SK-MEL-5 (cell line): Measurements from ENCODE around the gene BAK1. TPM values are rescaled to one million over a fixed set of nuclear protein-coding genes. Genes with fewer than 3 reads are reported as not detected.
A peak's percentile ranks its signal among the peaks of the same experiment; 100 is the strongest.
"Not testable (repeated sequence)": the region's sequence is repeated elsewhere in the genome, so short reads cannot be mapped to it uniquely, and the experiment has no call there.

Experiments used
- DNase-seq: peaks from one replicate; pipeline ENCODE4 v3.0.0-alpha.2; 2016; ENCODE audit warnings: low read depth, low spot score
- in situ Hi-C: cut with HindIII; loops from 2 replicates; pipeline ENCODE4 v1.10.0; 2016; ENCODE audit warnings: low sequenced_read_pairs, high pct_unique_total_duplicates, low pct_unique_long_range_greater_than_20kb
- total RNA-seq: library from RNA; depleted of rRNA; stranded (reverse); fragments of >200 nt; shearing (Covaris generic); gene quantifications from 2 replicates; pipeline ENCODE4 v1.2.3, GENCODE V29; 2014

Gene BAK1
- total RNA-seq, 1 experiment from 2014 or later, result 11.2 TPM

DNA sequence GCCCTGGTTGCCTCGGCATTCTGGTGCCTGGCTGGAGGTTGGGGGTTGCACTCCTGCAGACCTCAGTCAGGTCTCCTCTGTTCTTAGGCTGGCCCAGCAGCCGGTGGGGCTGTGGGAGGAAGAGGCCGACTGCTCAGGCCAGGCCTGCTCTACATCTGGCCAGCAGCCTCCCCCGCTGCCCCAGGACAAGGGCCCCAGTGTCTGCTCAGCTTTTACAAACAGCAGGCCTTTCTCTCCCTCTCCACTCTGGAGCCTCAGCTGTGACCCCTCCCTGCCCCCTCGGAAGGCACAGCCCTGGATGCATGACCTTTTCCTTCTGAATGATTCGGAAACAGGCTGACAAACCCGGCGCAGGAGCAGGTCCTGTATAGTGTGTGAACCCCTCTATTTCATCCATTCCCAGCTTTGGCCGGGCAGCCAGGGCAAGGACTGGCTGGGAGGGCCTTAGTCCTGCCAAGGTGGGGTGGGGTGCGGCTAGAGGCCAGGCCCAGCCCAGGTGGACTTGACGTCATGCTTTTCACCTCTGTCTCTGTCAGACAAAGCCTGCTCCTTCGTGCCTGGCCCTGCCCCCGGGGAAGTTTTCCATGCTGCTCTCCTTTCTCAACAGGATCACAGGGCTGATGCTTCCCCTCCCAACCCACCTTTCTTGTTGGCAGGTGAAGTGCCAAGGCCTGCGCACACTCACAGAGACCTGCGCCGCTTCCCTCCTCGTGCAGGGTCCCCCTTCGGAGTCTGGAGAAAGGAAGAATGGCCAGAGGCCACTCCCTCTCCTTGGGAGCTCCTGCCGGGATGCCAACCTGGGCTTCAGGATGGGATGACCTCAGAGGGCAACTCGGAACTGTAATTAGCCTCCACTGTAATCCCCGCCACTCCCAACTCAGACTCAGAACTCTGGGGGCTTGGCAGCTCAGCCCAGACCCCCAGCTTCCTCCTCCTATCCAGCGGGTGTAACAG is 31.0 kb upstream of the BAK1 start:
- in situ Hi-C loops, result no loop called here
- DNase-seq, result peak; percentile 78

DNA sequence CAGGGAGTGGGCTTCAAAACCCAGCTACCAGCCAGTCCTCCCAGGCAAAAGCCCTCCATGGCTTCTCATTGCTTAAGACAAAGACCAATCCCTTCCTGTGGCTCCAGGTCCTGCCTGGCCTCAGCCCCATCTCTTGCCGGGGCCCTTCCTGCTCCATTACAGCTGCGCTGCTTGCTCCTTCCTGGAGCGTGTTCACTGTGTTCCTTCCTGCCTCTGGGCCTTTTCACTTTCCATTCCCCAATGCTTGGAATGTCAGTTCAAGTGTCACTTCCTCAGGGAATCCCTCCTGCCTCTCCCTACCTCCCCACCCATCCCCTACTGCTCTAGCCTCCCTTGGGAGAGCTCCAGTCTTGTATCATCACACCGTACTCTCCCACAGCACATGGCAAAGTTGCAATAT is 30.0 kb upstream of the BAK1 start:
- no peak for DNase-seq
- in situ Hi-C loops, result no loop called here

DNA sequence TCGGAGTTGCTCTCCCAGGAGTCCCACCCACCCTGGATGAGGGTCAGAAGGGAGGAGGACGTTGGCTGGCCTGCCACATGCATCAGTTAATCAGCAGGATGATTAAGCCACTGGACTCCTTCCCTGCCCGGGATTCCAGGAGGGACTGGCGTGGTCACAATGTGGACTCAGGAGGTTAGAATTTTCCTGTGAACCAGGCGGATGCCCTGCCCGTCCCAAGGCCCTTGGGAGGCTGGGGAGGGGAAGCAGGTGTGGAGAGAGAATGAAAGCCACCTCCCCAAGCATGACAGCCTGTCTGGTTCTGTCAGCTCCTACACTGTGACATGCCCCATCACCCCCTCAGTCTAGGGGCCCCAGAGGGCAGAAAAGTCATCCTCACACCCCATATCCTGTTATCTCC is 29.5 kb upstream of the BAK1 start:
- DNase-seq, result no peak

DNA sequence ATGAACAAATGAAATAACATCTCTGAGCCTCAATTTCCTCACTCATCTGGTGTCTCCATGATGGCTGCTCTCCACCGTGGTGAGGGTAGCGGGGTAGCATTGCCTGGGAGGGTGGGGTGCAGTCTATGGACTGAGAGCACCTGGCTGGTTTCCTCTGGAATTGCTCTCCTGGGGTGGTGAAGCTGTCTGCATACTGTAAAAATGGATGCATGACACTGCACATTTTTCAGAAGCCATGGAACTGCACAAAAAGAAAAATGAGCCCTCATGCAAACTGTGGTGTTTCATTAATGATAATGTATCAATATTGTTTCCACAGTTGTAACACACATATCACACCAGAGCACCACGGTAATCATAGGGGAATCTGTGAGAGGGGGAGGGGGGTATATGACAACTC is 28.9 kb upstream of the BAK1 start:
- in situ Hi-C loops, result no loop called here

More for the DNA sequence above, 29.5 kb upstream of the BAK1 start:
- in situ Hi-C loops, result no loop called here

DNA sequence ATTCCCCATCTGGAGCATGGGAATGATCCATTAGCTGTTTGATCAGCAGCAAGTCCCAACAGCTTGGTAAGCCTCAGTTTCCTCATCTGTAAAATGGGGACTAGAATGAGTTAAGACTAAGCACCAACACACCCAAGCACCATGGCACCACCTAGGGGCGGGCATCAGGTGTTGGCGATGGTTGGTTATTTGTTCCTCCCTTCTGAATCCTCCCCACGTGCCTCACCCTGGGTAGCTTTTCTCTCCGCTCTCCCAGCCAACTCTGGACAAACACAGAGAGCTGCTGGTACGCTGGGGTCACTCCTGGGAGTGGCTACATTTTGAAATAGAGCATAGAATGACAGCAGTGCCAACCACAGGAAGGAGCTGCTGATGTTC is 27.7 kb upstream of the BAK1 start:
- DNase-seq, result peak; percentile 45
- in situ Hi-C loops, result no loop called here

More for the DNA sequence above, 28.9 kb upstream of the BAK1 start:
- no peak for DNase-seq

DNA sequence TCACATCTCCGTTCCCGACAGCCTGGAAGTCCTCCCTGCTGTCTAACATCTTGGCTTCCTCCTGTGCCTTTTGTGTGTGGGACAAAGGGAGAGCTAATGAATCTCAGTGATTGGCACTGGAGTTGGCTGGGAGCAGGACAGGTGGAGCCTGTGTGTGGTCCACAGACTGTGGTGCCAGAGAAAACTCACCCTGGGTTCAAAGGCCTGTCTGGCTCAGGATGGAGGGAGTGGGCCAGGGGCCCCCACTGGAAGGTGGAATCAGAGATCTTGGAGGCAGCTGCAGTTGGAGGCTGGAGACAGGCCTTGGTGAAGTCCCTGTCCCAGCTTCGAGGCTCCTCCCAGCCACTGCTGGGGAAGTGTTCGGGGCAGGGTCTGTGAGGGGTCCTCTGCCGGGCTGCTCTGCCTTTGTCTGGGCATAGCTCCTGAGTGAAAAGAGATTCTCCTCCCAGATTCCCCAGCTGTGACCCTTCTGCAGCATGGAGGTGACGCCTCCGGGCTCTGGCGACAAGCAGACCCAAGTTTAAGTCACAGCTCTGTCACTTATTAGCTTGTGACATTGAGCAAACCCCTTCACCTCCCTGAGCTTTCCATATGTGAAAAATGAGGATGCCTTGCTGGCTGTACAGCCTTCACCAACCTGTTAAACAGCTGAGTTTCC is 27.2 kb upstream of the BAK1 start:
- in situ Hi-C loops, result no loop called here
- no peak for DNase-seq

DNA sequence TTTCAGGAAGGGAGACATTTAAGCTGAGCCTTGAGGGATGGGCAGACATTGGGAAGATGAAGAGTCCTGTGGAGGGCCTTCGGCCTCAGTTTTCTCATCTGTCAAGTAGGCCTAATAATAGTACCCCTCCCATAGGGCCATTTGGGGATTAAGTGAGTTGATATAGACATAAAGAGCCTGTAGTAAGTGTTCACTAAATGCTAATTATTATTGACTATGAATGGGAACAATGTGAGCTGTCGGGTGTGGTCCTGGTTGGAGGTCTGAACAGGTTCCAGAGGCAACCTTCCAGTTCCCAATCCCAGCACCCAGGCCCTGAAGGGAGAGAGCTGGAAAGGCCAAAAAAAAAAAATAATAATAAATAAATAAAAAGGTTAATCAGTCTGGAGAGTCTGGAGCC is 26.6 kb upstream of the BAK1 start:
- DNase-seq, result no peak
- in situ Hi-C loops, result no loop called here

DNA sequence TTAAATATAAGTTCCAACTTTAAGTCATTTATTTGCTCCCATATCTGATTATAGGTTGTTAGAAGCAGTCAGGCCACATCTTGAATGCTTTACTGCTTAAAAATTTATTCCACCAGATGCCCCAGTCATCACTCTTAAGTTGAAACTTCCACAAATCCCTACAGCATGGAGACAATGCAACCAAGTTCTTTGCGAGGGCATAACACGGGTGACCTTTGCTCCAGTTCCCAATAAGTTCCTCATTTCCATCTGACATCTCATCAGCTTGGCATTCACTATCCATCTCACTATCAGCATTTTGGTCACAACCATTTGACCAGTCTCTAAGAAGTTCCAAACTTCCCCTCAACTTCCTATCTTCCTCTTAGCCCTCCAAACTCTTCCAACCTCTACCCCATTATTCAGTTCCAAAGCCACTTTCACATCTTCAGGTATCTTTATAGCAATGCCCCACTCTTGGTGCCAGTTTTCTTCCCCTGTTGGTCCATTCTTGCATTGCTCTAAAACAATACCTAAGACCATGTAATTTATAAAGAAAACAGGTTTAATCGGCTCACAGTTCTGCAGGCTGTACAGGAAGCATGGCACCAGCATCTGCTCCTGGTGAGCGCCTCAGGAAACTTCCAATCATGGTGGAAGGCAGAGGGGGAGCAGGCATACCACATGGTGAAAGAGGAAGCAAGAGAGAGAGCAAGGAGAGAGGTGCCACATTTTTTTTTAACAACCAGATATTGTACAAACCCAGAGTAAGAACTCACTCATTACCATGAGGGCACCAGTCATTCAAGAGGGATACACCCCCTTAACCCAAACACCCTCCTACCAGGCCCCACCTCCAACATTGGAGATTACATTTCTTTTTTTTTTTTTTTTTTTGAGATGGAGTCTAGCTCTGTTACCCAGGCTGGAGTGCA is 25.1 kb upstream of the BAK1 start:
- no peak for DNase-seq

DNA sequence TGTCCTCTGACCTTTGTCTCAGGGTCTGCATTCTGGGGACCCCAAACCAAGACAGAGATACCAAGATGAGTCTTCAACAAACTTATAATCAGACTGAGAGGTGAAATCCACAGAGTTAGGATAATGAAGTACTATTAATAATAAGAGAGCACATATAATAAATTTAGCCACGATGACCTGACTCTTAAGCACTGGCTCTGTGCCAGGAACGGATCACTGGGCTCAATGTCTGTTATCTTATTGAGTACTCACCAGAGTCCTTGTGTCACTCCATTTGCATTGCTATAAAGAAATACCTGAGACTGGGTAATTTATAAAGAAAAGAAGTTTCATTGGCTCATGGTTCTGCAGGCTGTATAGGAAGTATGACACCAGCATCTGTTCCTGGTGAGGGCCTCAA is 22.1 kb upstream of the BAK1 start:
- in situ Hi-C loops, result no loop called here

More for the DNA sequence above, 25.1 kb upstream of the BAK1 start:
- in situ Hi-C loops, result no loop called here

DNA sequence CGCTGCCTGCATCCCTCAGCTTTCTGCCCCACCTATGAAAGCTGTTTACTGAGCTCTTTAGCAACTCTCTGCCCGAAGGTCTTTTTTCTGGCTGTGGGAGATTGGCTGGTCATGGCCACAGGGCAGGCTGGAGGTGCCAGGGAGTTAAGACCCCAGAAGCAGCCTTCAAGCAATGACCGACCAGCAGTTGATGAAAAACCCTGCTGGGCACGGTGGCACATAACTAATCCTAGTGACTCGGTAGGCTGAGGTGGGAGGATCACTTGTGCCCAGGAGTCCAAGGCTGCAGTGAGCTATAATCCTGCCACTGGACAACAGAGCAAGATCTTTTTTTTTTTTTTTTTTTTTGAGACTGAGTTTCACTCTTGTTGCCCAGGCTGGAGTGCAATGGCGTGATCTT is 20.7 kb upstream of the BAK1 start:
- in situ Hi-C loops, result no loop called here
- DNase-seq, result no peak

More for the DNA sequence above, 22.1 kb upstream of the BAK1 start:
- DNase-seq, result no peak

DNA sequence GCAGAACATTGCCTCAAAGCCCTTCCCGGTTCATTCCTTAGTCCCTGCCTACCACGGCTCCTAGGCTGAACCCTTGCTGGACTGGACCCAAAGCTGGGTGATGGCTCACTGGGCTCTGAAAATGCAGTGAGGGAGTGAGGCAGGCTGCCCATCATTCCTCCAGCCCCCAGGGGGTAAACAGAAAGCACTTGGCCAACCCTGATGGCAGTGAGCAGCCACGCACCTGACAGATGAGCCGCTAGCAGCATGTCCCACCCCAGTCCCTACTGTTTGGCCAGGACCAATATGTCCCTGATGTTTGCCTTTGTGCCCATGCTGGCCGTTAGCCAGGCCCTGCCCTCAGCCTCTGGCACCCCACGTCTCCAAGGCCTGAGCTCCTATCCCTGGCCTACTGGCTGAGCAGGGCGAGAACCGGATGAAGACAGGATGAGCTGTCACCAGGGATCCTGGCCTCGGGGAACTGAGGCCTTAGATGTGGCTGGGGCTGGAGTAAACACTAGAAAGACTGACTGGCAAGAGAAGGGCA is 19.4 kb upstream of the BAK1 start:
- DNase-seq, result no peak
- in situ Hi-C loops, result no loop called here

DNA sequence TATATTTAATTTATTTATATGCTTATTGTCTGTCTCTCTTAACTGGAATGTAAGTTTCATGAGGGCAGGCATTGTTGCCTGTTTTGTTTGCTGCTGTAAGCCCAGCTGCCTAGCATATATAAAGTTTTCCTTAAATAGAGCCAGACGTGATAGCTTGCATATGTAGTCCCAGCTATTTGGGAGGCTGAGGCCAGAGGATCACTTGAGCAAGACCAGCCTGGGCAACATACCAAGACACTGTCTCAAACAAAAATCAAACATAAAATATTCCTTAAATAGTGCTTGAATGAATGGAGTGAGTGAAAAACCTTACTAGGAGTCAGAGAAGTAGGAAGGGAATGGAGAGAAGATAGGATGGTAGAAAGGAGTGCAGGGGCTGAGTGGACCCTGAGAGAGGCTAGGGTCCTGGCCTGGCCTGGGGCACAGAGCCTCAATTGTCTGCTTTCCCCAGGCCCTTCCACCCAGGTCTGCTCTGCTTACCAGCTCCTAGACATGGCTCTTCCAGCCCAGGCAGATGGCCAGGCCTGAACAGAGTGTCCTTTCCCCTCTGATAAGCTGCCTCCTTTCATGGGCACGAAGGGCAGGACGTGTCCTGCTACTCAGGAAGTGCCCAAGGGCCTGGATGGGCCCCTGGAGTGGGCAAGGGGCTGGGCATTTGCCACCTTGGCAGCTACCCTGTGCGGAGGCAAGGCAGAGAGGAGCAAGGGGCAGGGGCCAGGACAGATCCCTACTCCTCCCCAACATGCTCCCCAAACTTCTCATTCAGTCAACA is 17.7 kb upstream of the BAK1 start:
- DNase-seq, result no peak
- in situ Hi-C loops, result no loop called here

DNA sequence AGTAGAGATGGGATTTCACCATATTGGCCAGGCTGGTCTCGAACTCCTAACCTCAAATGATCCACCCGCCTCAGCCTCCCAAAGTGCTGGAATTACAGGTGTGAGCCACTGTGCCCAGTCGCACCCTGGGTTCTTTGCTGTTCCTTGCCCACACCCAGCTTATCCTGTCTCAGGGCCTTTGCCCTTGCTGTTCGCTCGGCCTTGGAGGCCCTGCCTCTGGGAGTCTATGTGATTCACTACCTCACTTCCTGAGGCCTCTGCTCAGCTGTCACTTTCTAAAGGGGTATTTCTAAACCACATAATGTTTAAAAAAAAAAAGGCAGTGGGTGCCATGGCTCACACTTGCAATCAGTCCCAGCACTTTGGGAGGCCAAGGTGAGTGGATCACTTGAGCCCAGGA is 16.8 kb upstream of the BAK1 start:
- in situ Hi-C loops, DNase-seq: not testable (repeated sequence)

DNA sequence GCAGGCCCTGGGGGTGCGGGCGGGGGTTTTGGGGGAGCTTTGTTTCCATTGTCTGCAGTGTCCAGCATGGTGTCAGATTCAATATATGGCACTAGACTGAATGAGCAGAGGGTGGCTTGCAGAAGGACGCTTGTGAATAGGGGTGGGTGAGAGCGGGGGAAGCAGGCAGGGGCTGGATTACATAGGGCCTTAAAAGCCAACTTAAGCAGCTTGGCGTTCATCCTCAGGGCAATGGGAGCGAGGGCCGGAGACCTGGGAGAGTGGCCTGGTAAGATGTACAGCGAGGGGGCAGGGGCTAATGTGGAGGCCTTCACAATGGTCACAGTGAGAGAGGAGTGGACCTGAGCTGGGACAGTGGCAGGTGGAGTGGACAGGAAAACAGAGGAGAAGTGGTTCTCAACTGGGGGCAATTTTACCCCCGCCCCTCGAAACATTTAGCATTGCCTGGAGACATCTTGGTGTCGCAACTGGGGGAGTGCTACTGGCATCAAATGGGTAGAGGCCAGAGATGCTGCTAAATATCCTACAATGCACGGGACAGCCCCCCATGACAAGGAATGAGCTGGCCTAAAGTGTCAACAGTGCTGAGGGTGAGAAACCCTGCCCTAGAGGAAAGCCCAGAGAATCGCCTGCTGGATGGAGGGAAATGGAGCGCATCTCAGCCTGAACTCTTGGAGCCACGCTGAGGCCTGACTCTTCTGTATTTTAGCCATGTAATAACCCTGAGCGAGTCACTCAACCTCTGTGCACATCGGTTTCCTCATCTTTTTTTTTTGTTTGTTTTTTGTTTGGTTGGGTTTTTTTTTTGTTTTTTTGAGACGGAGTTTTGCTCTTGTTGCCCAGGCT is 15.1 kb upstream of the BAK1 start:
- DNase-seq, result no peak

DNA sequence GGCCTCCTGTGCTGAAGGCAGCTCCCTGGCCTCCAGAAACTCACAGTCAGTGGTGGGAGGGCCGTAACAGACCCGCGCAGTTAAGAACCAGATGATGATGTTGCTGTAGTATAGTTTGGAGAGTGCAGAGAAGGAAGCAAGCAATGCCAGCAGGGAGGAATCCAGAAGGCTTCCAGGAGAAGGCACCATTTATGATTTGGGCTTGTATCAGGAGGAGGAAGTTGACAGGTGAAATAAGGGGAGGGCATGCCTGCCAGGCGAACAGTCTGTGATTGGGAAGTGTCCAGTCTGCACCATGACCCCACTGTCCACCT is 13.3 kb upstream of the BAK1 start:
- in situ Hi-C loops, result no loop called here
- DNase-seq, result no peak

More for the DNA sequence above, 15.1 kb upstream of the BAK1 start:
- in situ Hi-C loops, result no loop called here

DNA sequence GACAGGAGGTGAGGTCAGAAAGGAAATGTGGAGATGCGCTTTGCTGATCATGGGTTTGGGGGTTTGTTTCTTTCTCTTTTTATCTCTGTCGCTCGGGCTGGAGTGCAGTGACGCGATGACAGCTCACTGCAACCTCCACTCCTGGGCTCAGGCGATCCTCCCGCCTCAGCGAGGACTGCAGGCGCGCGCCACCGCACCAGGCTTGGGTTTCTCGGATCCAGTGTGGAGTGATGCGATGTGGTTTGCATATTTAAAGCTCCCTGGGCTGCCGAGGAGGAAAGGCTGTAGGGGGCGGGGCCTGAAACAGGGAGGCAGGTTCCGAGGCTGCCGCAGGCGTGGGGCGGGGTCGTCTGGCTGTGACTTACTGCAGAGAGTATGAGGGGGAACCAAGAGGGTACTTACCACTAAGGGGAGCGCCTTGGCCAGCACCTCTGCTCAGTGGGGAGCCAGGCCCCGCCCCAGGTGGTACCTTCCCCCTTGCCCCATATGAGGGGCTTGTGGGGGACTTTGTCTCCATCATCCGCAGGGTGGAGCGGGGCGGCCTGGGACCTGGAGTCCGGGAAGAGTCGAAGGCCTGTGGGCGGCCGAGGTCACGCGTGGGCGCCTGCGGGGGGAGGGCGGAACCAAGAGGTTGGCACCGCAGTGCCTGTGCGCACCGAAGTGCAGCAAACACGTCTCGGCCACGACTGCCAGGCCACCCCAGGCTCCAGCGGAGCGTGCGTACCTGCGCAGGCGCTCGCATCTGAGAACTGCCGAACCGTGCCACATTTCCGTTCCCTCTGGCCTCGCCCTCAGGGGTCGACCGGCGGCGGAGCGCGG is 12.7 kb upstream of the BAK1 start:
- DNase-seq, result no peak
- in situ Hi-C loops, result no loop called here
